GM10266 (cell line): Measurements from ENCODE around the gene SLC6A3.
"Not testable (repeated sequence)": the region's sequence is repeated elsewhere in the genome, so short reads cannot be mapped to it uniquely, and the experiment has no call there.

Source experiments
- DNase-seq: peaks from one replicate; pipeline ENCODE4 v3.0.0; 2012; ENCODE audit errors: extremely low spot score
- CTCF ChIP-seq: IDR thresholded peaks from 2 replicates; pipeline ENCODE4 v1.5.1; 2012; ENCODE audit warnings: mild to moderate bottlenecking, low read depth; ENCODE audit not compliant: control insufficient read depth, insufficient read depth; ENCODE audit errors: missing control alignments

The SLC6A3 gene

GRCh38 chr5:1423901-1424603, 21.2 kb downstream of the SLC6A3 start:
- TF ChIP-seq CTCF, result no peak
- no peak for DNase-seq

GRCh38 chr5:1422522-1422921, 22.7 kb downstream of the SLC6A3 start:
- not testable (repeated sequence) for DNase-seq

GRCh38 chr5:1421521-1422341, 23.5 kb downstream of the SLC6A3 start:
- DNase-seq, result no peak
- no peak for TF ChIP-seq CTCF

- no peak for TF ChIP-seq CTCF
- DNase-seq, result no peak
These were observed 24.7 kb downstream of the SLC6A3 start for GRCh38 chr5:1420211-1421195.

GRCh38 chr5:1419476-1420210, 25.6 kb downstream of the SLC6A3 start:
- TF ChIP-seq CTCF, result no peak
- DNase-seq, result no peak

- no peak for TF ChIP-seq CTCF
- no peak for DNase-seq
These were observed 26.3 kb downstream of the SLC6A3 start for GRCh38 chr5:1418921-1419280.
